GM12878 (cell line): Measurements from ENCODE around the gene GPR63.

Experiments
- ATF3 ChIP-seq: IDR thresholded peaks from 2 replicates; pipeline ENCODE4 v1.6.1; 2011; ENCODE audit warnings: low read depth, mild to moderate bottlenecking, low read length, moderate library complexity, borderline replicate concordance; ENCODE audit errors: extremely low read depth
- PKNOX1 ChIP-seq: fragments of 450-650 bp; IDR thresholded peaks from 2 replicates; pipeline ENCODE4 v1.6.1; 2016; ENCODE audit warnings: mild to moderate bottlenecking
- SPI1 ChIP-seq: IDR thresholded peaks from 2 replicates; pipeline ENCODE4 v1.6.1; 2011; ENCODE audit warnings: low read depth, mild to moderate bottlenecking, low read length, moderate library complexity, borderline replicate concordance; ENCODE audit not compliant: insufficient read depth
- YBX1 ChIP-seq: fragments of 450-650 bp; IDR thresholded peaks from 2 replicates; pipeline ENCODE4 v1.6.1; 2016; ENCODE audit warnings: antibody characterized with exemption

GRCh38 chr6:96872976-96873375 lies 35.7 kb upstream of the GPR63 start:
- no peak for TF ChIP-seq PKNOX1
- no peak for TF ChIP-seq SPI1
- TF ChIP-seq YBX1: no peak
- TF ChIP-seq ATF3: no peak
